ENCODE results near the gene SPATS2L. TPM values are rescaled to one million over a fixed set of nuclear protein-coding genes. Genes with fewer than 3 reads are reported as not detected.

Gene SPATS2L
- total and polyA plus RNA-seq, 8 donors = 36.8 to 245 (median 80.7) TPM

DNA sequence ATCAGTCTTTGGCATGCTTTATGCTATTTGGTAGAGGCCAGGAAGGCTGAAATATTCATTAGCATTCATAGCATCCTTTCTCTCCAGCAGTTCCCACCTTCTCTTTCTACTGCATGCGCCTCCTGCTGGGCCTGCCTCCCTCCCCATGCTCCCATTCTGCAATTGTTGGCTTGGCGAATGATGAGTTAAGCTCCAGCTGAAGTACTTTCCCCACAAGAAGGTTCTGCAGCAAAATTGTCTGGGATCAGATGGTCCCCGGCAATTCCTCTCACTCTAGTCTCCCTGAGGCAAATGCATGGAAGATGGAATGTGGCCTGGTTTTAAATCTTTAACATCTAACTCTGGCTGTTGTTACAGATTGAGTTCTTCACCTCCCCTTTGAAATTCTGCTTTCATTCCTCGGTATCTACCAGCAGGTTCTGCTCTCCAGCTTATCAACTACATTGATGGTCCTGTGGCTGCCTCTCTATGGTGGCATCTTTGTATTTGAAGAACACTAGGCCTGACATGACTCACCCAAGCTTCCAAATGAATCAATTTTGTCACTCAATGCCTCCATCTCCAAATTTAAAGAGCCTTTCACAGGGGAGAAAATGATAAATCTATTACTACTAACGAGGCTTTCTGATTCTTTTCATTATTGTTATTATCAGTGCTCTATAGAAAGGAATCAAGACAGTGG is 147.5 kb downstream of the SPATS2L start:
- Histone ChIP-seq H3K4me3 (no peak overlapping the region), H3K36me3 (peaks cover 0 to 29% (median 15%) of the 10 kb centered on the region in 4 donors), H3K4me1 (peaks cover 0 to 6% (median 0%) of the 10 kb centered on the region in 4 donors), H3K27ac (no peak overlapping the region), H3K9me3 (no peaks in the 10 kb centered on the region), H3K27me3 (no peaks in the 10 kb centered on the region)
- intact Hi-C loops (cut with DNase I; ENCODE audit: low total_unique reads) = no loop called here
- TF ChIP-seq, protein P1, sequence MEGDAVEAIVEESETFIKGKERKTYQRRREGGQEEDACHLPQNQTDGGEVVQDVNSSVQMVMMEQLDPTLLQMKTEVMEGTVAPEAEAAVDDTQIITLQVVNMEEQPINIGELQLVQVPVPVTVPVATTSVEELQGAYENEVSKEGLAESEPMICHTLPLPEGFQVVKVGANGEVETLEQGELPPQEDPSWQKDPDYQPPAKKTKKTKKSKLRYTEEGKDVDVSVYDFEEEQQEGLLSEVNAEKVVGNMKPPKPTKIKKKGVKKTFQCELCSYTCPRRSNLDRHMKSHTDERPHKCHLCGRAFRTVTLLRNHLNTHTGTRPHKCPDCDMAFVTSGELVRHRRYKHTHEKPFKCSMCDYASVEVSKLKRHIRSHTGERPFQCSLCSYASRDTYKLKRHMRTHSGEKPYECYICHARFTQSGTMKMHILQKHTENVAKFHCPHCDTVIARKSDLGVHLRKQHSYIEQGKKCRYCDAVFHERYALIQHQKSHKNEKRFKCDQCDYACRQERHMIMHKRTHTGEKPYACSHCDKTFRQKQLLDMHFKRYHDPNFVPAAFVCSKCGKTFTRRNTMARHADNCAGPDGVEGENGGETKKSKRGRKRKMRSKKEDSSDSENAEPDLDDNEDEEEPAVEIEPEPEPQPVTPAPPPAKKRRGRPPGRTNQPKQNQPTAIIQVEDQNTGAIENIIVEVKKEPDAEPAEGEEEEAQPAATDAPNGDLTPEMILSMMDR (IDR thresholded peaks at IDR 0.05) = no peak
- TF ChIP-seq POLR2A (IDR thresholded peaks at IDR 0.05) (no peak), POLR2AphosphoS5 (IDR thresholded peaks at IDR 0.05) (no peak), EP300 (IDR thresholded peaks at IDR 0.05) (no peak)
- DNase-seq = no peak
- WGBS, 5 donors = 73 to 91% (median 83%) methylated on average over 5 of the region's 5 CpGs

GRCh38 chr2:200454927-200455801 is 148.7 kb downstream of the SPATS2L start:
- no peak overlapping the region for H3K4me3 ChIP-seq
- 79 to 92% (median 89%) methylated on average over 4 of the region's 4 CpGs for WGBS, 5 donors
- H3K9me3 ChIP-seq = no peaks in the 10 kb centered on the region
- peaks cover 0 to 6% (median 0%) of the 10 kb centered on the region in 4 donors for H3K4me1 ChIP-seq
- peaks cover 0 to 41% (median 20%) of the 10 kb centered on the region in 4 donors for H3K36me3 ChIP-seq
- no peaks in the 10 kb centered on the region for H3K27me3 ChIP-seq
- DNase-seq = no peak
- no peak for TF ChIP-seq POLR2A (IDR thresholded peaks at IDR 0.05)
- TF ChIP-seq POLR2AphosphoS5 (IDR thresholded peaks at IDR 0.05) = no peak
- no peak for TF ChIP-seq EP300 (IDR thresholded peaks at IDR 0.05)
- TF ChIP-seq, protein P1 (IDR thresholded peaks at IDR 0.05) = no peak
- H3K27ac ChIP-seq = no peak overlapping the region
- intact Hi-C loops (cut with DNase I; ENCODE audit: low total_unique reads) = no loop called here

DNA sequence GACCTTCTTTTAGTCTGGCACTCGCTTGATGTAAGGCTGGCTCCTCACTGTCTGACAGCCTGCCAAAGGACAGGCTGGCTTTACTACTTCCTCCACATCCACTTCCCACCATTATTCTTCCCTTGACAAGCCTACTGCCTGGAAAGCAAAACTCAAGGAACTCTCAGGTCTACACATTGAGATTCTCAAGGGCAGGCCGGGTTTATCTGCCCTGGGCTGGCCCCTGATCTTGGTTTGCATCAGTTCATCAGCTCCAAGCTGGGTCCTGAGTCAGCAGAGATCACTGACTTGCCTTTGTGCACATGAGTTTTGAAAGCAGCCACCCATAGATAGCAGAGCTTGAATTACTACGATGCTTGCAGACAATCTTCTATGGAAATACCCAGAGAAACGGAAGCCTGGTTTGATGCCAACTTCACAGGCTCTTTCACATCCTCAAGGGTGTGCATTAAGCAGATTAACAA is 149.5 kb downstream of the SPATS2L start:
- peak in 1 of 2 donors; percentile 36 for DNase-seq
- TF ChIP-seq, protein P1 (IDR thresholded peaks at IDR 0.05) = no peak
- TF ChIP-seq EP300 (IDR thresholded peaks at IDR 0.05) = no peak
- TF ChIP-seq POLR2A (IDR thresholded peaks at IDR 0.05) = no peak
- no peak for TF ChIP-seq POLR2AphosphoS5 (IDR thresholded peaks at IDR 0.05)
- H3K27ac ChIP-seq = no peak overlapping the region

DNA sequence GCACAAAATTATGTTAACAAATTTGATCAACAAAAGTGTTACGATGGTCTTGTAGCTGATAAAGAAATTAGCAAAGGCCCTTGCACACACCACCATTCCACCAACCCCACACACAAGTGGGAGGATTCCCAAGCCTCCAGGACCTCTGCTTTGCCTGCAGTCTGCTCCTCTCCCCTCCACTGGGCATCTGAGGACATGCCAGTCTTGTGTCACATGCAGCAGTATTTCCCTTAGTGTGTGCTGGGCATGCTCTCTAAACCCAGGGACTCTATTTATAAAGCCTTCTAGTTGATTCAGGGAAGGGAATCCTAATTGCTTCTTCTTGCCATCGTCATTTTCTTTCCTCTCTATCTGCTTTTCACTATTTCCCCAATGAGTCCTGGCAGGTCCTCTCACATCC is 150.1 kb downstream of the SPATS2L start:
- no peaks in the 10 kb centered on the region for H3K9me3 ChIP-seq
- H3K4me1 ChIP-seq = peaks cover 0 to 6% (median 0%) of the 10 kb centered on the region in 4 donors
- no peak overlapping the region for H3K4me3 ChIP-seq
- no peak overlapping the region for H3K27ac ChIP-seq
- WGBS, 5 donors = 92 to 97% (median 95%) methylated on average over 2 of the region's 2 CpGs
- TF ChIP-seq POLR2AphosphoS5 (IDR thresholded peaks at IDR 0.05) (no peak), POLR2A (IDR thresholded peaks at IDR 0.05) (no peak), EP300 (IDR thresholded peaks at IDR 0.05) (no peak)
- TF ChIP-seq, protein P1 (IDR thresholded peaks at IDR 0.05) = no peak
- intact Hi-C loops (cut with DNase I; ENCODE audit: low total_unique reads) = no loop called here
- no peak for DNase-seq
- peaks cover 0 to 43% (median 28%) of the 10 kb centered on the region in 4 donors for H3K36me3 ChIP-seq
- no peaks in the 10 kb centered on the region for H3K27me3 ChIP-seq

More for the DNA sequence above, 149.5 kb downstream of the SPATS2L start:
- H3K4me3 ChIP-seq = no peak overlapping the region
- intact Hi-C loops (cut with DNase I; ENCODE audit: low total_unique reads) = no loop called here
- 58 to 81% (median 68%) methylated on average over 4 of the region's 4 CpGs for WGBS, 5 donors
- H3K27me3 ChIP-seq = no peaks in the 10 kb centered on the region
- no peaks in the 10 kb centered on the region for H3K9me3 ChIP-seq
- H3K4me1 ChIP-seq = peaks cover 0 to 6% (median 0%) of the 10 kb centered on the region in 4 donors
- peaks cover 0 to 43% (median 25%) of the 10 kb centered on the region in 4 donors for H3K36me3 ChIP-seq
